Fibroblast of lung (primary cell): ENCODE measurements around the gene TGFBR2.

ENCODE experiments used
- EZH2 ChIP-seq: IDR thresholded peaks from 2 replicates; pipeline ENCODE4 v1.5.1; 2012; ENCODE audit warnings: low read length, control low read depth, mild to moderate bottlenecking; ENCODE audit errors: missing control alignments
- TF ChIP-seq, protein P1 (sequence below), 2 donors: IDR thresholded peaks in 1 of 2; conservative IDR thresholded peaks in 1 of 2; 1 replicate in 1 of 2; 2 replicates in 1 of 2; pipeline ENCODE4 v1.5.1; 2011 to 2012; ENCODE audit warnings: low read length in 2 of 2, control low read depth in 1 of 2, inconsistent platforms in 1 of 2, low read depth in 1 of 2, mild to moderate bottlenecking in 1 of 2

DNA sequence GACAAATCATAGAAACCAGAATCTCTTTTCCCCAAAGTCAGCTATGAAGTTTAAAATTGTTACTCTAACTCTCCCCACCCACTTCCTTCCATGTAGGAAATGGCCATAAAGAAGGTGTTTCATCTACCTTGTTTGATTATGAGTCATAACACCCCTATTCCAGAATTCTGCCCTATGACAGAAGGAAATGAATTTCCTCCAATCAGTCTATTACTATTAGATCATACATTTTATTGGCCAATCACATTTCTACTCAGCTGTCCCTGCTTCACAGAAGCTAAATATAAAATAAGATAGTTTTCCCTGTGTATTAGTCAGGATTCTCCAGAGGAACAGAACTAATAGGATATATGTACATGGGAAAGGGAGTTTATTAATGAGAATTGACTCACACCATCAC, 102.1 kb downstream of the TGFBR2 start:
- TF ChIP-seq, protein P1, sequence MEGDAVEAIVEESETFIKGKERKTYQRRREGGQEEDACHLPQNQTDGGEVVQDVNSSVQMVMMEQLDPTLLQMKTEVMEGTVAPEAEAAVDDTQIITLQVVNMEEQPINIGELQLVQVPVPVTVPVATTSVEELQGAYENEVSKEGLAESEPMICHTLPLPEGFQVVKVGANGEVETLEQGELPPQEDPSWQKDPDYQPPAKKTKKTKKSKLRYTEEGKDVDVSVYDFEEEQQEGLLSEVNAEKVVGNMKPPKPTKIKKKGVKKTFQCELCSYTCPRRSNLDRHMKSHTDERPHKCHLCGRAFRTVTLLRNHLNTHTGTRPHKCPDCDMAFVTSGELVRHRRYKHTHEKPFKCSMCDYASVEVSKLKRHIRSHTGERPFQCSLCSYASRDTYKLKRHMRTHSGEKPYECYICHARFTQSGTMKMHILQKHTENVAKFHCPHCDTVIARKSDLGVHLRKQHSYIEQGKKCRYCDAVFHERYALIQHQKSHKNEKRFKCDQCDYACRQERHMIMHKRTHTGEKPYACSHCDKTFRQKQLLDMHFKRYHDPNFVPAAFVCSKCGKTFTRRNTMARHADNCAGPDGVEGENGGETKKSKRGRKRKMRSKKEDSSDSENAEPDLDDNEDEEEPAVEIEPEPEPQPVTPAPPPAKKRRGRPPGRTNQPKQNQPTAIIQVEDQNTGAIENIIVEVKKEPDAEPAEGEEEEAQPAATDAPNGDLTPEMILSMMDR (conservative IDR thresholded peaks at IDR 0.05 in 1 of 2, IDR thresholded peaks at IDR 0.05 in 1 of 2; ENCODE audit: low read depth in 1 of 2, low read length in 2 of 2) = no peak
- no peak for TF ChIP-seq EZH2
